HepG2 (cell line): Measurements from ENCODE around the gene LIME1. TPM values are rescaled to one million over a fixed set of nuclear protein-coding genes. Genes with fewer than 3 reads are reported as not detected.

Experiments used
- FOSL2 ChIP-seq: sonication (generic); formaldehyde crosslinking; IDR thresholded peaks from 2 replicates; pipeline ENCODE4 v1.4.0; 2020; ENCODE audit warnings: missing genetic modification reagents
- GZF1 ChIP-seq: sonication (generic); formaldehyde crosslinking; IDR thresholded peaks from 2 replicates; pipeline ENCODE4 v1.5.1; 2020; ENCODE audit warnings: mild to moderate bottlenecking, missing genetic modification reagents
- MAFG ChIP-seq: sonication (generic); formaldehyde crosslinking; IDR thresholded peaks from 2 replicates; pipeline ENCODE4 v1.5.1; 2020; ENCODE audit warnings: mild to moderate bottlenecking, missing genetic modification reagents
- MYC ChIP-seq: sonication (generic); formaldehyde crosslinking; IDR thresholded peaks from 2 replicates; pipeline ENCODE4 v1.9.0; 2021; ENCODE audit warnings: missing genetic modification reagents, borderline replicate concordance
- PRDM4 ChIP-seq: sonication (generic); formaldehyde crosslinking; IDR thresholded peaks from 2 replicates; pipeline ENCODE4 v1.9.0; 2021; ENCODE audit warnings: missing genetic modification reagents, borderline replicate concordance
- SAP130 ChIP-seq: IDR thresholded peaks from 2 replicates; pipeline ENCODE4 v1.6.1; 2016; ENCODE audit warnings: low read depth
- SP1 ChIP-seq, 2 experiments: fragments of 450-650 bp in 1 of 2; sonication (generic) in 1 of 2; formaldehyde crosslinking in 1 of 2; IDR thresholded peaks; 2 replicates each; pipeline versions ENCODE4 v1.4.0 to v1.6.1; 2016 to 2020; ENCODE audit warnings: missing genetic modification reagents in 1 of 2
- TIGD3 ChIP-seq: sonication (generic); formaldehyde crosslinking; IDR thresholded peaks from 2 replicates; pipeline ENCODE4 v1.5.1; 2020; ENCODE audit warnings: mild to moderate bottlenecking, missing genetic modification reagents, borderline replicate concordance
- TOPORS ChIP-seq: sonication (generic); formaldehyde crosslinking; IDR thresholded peaks from 2 replicates; pipeline ENCODE4 v1.8.0; 2023; ENCODE audit warnings: mild to moderate bottlenecking, missing genetic modification reagents
- ZMYM3 ChIP-seq: sonication (generic); formaldehyde crosslinking; IDR thresholded peaks from 2 replicates; pipeline ENCODE4 v1.5.1; 2020; ENCODE audit warnings: mild to moderate bottlenecking, missing genetic modification reagents
- ZNF260 ChIP-seq: sonication (generic); formaldehyde crosslinking; IDR thresholded peaks from 2 replicates; pipeline ENCODE4 v1.4.0; 2020; ENCODE audit warnings: missing genetic modification reagents, low read depth, mild to moderate bottlenecking, borderline replicate concordance
- ZNF468 ChIP-seq: sonication (generic); formaldehyde crosslinking; IDR thresholded peaks from 2 replicates; pipeline ENCODE4 v1.8.0; 2022; ENCODE audit warnings: mild to moderate bottlenecking, moderate library complexity, missing genetic modification reagents
- ZNF563 ChIP-seq: sonication (generic); formaldehyde crosslinking; IDR thresholded peaks from 2 replicates; pipeline ENCODE4 v1.8.0; 2022; ENCODE audit warnings: mild to moderate bottlenecking, moderate library complexity, missing genetic modification reagents
- ZNF674 ChIP-seq: sonication (generic); formaldehyde crosslinking; IDR thresholded peaks from 2 replicates; pipeline ENCODE4 v1.5.0; 2020; ENCODE audit warnings: low read depth, mild to moderate bottlenecking, missing genetic modification reagents
- ZNF766 ChIP-seq: sonication (generic); formaldehyde crosslinking; IDR thresholded peaks from 2 replicates; pipeline ENCODE4 v1.5.0; 2020; ENCODE audit warnings: missing genetic modification reagents, borderline replicate concordance
- ZNF773 ChIP-seq: sonication (generic); formaldehyde crosslinking; IDR thresholded peaks from 2 replicates; pipeline ENCODE4 v1.4.0; 2020; ENCODE audit warnings: missing genetic modification reagents, borderline replicate concordance
- ZNF776 ChIP-seq: sonication (generic); formaldehyde crosslinking; IDR thresholded peaks from 2 replicates; pipeline ENCODE4 v1.4.0; 2020; ENCODE audit warnings: mild to moderate bottlenecking, missing genetic modification reagents
- ZNF792 ChIP-seq: IDR thresholded peaks from 2 replicates; pipeline ENCODE4 v1.6.1; 2016
- polyA plus RNA-seq, 8 experiments: library from polyadenylated mRNA; depleted of rRNA in 3 of 8; stranded (reverse) in 7 of 8; unstranded in 1 of 8; fragments of >200 nt; fragmentation: Illumina TruSeq in 4 of 8; extraction: Trizol in 4 of 8; gene quantifications; 2 replicates each; pipeline versions ENCODE4 v1.2.1 to v1.2.3, GENCODE V29; 2011 to 2016; ENCODE audit warnings: low read depth in 4 of 8, missing spikeins in 1 of 8, mixed read lengths in 1 of 8; ENCODE audit not compliant: insufficient read depth in 1 of 8
- total RNA-seq, 5 experiments: library from RNA; depleted of rRNA; stranded (reverse); fragments of >200 nt; fragmentation: Illumina TruSeq; extraction: Trizol; gene quantifications; 2 replicates each; pipeline ENCODE4 v1.2.3, GENCODE V29; 2016; ENCODE audit warnings: low read depth in 1 of 5
- TF ChIP-seq, protein P1 (sequence below): sonication (generic); formaldehyde crosslinking; IDR thresholded peaks from 2 replicates; pipeline ENCODE4 v1.8.0; 2022; ENCODE audit warnings: mild to moderate bottlenecking, missing genetic modification reagents
- TF ChIP-seq, protein P2 (sequence below): sonication (generic); formaldehyde crosslinking; IDR thresholded peaks from 2 replicates; pipeline ENCODE4 v1.4.0; 2020; ENCODE audit warnings: missing genetic modification reagents
- TF ChIP-seq, protein P3 (sequence below): sonication (generic); formaldehyde crosslinking; IDR thresholded peaks from 2 replicates; pipeline ENCODE4 v1.5.1; 2020; ENCODE audit warnings: missing genetic modification reagents, mild to moderate bottlenecking, borderline replicate concordance

Gene LIME1
- total and polyA plus RNA-seq, 2 of the 13 experiments (the other 11 are each of a cell fraction or from before 2014, with no cell fraction given): 13.0 to 61.5 TPM

- peak; percentile 39; the same call in 1 of the 2 replicates for TF ChIP-seq MYC (CRISPR knock-in tag)
- peak; percentile 46; the same call in 1 of the 2 replicates for TF ChIP-seq SAP130 (CRISPR knock-in tag)
- TF ChIP-seq ZNF773 (CRISPR knock-in tag): no peak
- peak; percentile 24; the same call in 1 of the 2 replicates for TF ChIP-seq FOSL2 (CRISPR knock-in tag)
- TF ChIP-seq, protein P1, sequence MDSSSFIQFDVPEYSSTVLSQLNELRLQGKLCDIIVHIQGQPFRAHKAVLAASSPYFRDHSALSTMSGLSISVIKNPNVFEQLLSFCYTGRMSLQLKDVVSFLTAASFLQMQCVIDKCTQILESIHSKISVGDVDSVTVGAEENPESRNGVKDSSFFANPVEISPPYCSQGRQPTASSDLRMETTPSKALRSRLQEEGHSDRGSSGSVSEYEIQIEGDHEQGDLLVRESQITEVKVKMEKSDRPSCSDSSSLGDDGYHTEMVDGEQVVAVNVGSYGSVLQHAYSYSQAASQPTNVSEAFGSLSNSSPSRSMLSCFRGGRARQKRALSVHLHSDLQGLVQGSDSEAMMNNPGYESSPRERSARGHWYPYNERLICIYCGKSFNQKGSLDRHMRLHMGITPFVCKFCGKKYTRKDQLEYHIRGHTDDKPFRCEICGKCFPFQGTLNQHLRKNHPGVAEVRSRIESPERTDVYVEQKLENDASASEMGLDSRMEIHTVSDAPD (CRISPR knock-in tag): no peak
- 0 out of 2 replicates have a peak, but pooled peaks have one; percentile 22 for TF ChIP-seq MAFG (CRISPR knock-in tag)
- TF ChIP-seq, protein P2, sequence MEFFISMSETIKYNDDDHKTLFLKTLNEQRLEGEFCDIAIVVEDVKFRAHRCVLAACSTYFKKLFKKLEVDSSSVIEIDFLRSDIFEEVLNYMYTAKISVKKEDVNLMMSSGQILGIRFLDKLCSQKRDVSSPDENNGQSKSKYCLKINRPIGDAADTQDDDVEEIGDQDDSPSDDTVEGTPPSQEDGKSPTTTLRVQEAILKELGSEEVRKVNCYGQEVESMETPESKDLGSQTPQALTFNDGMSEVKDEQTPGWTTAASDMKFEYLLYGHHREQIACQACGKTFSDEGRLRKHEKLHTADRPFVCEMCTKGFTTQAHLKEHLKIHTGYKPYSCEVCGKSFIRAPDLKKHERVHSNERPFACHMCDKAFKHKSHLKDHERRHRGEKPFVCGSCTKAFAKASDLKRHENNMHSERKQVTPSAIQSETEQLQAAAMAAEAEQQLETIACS (CRISPR knock-in tag): 0 out of 2 replicates have a peak, but pooled peaks have one; percentile 32
- TF ChIP-seq ZNF260: peak; percentile 47; the same call in 1 of the 2 replicates
- peak; percentile 83; the same call in 1 of the 2 replicates for TF ChIP-seq ZNF766 (CRISPR knock-in tag)
- no peak for TF ChIP-seq ZNF792
- no peak; the same call in 1 of the 2 replicates for TF ChIP-seq TOPORS (CRISPR knock-in tag)
- TF ChIP-seq ZMYM3: no peak
- TF ChIP-seq ZNF776 (CRISPR knock-in tag): peak; percentile 91; the same call in 1 of the 2 replicates
- TF ChIP-seq, protein P3, sequence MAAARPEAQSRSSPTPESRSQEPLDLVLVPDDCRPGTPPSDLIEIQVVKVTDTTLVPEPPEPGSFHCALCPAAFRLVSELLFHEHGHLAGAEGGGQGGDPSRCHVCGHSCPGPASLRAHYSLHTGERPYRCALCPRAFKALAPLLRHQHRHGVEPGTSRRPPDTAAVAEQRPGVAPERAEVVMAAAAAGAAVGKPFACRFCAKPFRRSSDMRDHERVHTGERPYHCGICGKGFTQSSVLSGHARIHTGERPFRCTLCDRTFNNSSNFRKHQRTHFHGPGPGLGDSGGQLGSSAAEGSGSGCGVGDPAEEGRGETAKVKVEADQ (CRISPR knock-in tag): no peak
- no peak for TF ChIP-seq ZNF563 (CRISPR knock-in tag)
- peak; percentile 88; the same call in 1 of the 2 replicates for TF ChIP-seq ZNF468 (CRISPR knock-in tag)
- TF ChIP-seq PRDM4 (CRISPR knock-in tag): no peak
- TF ChIP-seq SP1 (IDR thresholded peaks at IDR 0.05): no peak
- peak; percentile 42 for TF ChIP-seq SP1 (CRISPR knock-in tag; IDR thresholded peaks at IDR 0.05)
- TF ChIP-seq TIGD3 (CRISPR knock-in tag): 0 out of 2 replicates have a peak, but pooled peaks have one; percentile 58
- 0 out of 2 replicates have a peak, but pooled peaks have one; percentile 82 for TF ChIP-seq ZNF674 (CRISPR knock-in tag)
- peak; percentile 76; the same call in 1 of the 2 replicates for TF ChIP-seq GZF1
Observed at GRCh38 chr20:63696628-63697356, 39.7 kb upstream of the LIME1 start, which contains the start of gene TNFRSF6B (continued).
